ENCODE measurements around the gene ENDOD1.
A peak's percentile ranks its signal among the peaks of the same experiment; 100 is the strongest.
"Not testable (repeated sequence)": the region's sequence is repeated elsewhere in the genome, so short reads cannot be mapped to it uniquely, and the experiment has no call there.

The ENDOD1 gene

DNA sequence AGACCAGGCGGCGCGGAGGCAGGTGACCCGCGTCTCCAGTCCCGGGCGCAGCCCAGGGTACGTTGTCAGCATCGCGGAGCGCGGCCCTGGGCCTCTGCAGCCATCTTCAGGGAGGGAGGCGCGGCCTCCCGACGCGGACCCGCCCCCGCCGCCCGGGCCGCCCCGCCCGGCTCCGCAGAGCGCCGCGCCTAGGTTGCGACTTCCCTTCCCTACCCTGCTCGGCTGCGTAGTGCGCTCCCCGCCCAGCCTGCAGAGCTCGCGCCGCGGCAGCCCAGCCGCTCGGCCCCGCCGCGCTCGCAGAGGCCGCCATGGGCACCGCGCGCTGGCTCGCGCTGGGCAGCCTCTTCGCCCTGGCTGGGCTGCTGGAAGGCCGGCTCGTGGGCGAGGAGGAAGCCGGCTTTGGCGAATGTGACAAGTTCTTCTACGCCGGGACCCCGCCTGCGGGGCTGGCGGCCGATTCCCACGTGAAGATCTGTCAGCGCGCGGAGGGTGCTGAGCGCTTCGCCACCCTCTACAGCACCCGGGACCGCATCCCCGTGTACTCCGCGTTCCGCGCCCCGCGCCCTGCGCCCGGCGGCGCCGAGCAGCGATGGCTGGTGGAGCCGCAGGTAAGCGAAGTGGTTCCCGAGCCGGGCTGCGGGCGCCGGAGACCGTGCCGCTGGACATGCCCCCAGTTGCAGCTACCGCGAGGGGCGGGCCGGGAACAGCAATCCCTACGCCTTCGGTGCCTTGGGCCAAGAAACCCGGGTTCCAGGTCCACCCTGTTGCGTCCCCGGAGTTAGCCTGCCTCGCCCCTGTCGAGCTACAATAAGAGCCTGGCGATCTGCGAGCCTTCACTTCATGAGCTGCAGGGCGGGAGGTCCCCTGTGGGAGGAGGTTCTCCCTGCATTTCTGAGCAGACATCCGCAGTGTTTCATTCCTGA lies at the start of gene ENDOD1:
Gene ENDOD1 (plus strand): TSS at position 227 of the 923 bp plus-strand sequence. CDS start 82 bp downstream, at position 309.
- peak; percentile 88 for DNase-seq

DNA sequence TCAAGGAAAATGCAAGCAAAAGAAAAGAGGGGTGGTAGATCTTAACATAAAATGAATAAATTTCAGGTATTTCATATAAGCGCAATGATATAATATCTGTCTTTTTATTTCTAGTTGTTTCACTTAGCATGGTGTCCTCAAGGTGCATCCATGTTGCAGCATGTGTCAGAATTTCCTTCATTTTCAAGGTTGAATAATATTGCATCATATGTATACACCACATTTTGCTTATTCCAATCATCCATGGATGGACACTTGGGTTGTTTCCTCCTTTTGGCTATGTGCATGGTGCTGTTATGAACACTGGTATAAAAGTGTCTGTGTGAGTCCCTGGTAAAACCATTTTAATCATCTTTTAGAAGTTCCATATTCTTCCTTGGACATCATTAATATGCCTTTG lies 47.4 kb upstream of the ENDOD1 start:
- DNase-seq = no peak

DNA sequence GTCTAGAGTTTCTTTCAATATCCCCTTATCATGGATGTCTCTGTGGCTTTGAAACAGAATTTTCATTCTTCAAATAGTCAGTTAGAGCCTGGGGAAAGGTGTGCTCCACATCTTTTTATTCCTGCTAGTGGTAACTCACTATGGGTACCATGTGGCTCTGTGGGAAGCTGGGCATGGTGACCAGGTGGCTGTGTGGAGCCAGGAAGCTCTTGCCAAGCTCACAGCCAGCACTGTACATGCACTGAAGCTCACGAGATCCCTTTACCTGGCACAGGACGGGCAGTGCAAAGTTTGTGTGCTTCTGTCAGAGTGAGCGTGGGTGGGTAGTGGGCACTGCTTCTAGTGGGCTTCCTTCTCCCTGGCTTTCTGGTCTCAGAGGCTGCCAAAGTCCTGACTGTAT lies 46.7 kb upstream of the ENDOD1 start:
- DNase-seq = no peak

GRCh38 chr11:95044010-95044409 lies 45.6 kb upstream of the ENDOD1 start:
- DNase-seq = no peak

GRCh38 chr11:95045812-95046211 lies 43.8 kb upstream of the ENDOD1 start:
- no peak for DNase-seq

DNA sequence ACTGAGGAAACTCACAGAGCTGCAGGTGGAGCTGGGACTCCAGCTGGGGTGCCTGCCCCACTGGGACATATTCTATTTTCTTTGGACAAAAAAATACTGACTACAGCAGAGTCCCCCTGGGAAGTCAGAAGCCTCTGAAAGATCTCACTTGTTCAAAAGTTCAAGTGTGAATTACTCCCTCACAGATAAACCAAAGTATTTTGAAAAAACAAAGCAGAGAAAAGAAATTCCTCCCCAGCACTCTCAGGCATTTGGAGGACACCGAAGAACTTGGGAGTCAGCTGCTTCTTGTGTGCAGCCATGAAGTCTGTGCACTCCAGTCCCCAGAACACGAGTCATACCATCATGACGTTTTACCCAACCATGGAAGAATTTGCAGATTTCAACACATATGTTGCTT lies 40.5 kb upstream of the ENDOD1 start, which contains the start of gene KDM4F:
Gene KDM4F (plus strand): TSS at position 301 of the 400 bp plus-strand sequence.
- not testable (repeated sequence) for DNase-seq

GRCh38 chr11:95050595-95051202 lies 38.9 kb upstream of the ENDOD1 start:
- DNase-seq = no peak

- no peak for DNase-seq
Observed at GRCh38 chr11:95054356-95054755, 35.3 kb upstream of the ENDOD1 start.

DNA sequence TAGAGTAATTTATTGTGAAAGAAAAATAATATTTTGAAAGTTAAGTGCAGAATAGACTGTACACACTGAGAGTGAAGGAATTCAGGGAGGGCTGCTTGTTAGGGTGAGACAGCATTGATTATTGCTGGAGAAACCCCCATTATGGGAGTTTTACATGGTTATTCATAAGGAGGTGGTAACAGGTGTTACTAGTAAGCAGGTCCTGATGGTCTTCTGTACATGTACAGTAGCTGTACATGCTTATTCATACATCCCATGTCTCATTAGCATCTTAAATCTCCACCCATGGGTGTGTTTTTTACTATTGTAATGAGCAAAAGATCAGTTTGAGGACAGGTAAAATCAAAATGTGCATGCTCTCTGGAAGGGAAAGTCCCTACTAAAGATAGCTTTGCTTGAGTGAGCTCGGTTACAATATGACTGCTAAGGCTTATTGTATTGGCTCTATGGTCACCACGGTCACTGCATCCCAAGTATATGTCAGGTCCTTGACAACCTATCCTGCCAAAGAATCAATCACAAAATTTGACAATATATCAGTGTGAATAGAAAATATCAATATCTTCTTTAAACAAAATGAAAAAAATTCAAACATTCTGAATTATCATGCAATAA lies 34.3 kb upstream of the ENDOD1 start:
- DNase-seq = no peak

DNA sequence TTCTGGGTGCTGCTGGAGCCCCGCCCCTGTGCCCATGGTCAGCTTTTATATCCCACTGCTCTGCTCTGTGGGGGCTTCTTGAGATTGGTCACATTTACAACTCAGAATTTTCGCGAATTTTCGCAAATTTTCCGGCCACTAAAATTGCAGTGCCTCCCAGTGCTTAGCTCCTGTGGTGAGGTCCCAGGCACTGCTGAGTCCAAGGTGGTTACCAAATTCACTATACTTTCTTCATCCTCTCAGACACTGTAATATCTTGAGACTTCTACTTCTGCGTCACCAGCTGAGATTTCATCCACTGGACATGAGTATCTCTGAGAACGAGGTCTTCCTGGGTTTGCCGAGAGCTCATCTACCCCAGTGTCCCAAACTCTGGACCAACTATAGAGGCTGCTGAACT lies 31.7 kb upstream of the ENDOD1 start:
- DNase-seq = no peak

DNA sequence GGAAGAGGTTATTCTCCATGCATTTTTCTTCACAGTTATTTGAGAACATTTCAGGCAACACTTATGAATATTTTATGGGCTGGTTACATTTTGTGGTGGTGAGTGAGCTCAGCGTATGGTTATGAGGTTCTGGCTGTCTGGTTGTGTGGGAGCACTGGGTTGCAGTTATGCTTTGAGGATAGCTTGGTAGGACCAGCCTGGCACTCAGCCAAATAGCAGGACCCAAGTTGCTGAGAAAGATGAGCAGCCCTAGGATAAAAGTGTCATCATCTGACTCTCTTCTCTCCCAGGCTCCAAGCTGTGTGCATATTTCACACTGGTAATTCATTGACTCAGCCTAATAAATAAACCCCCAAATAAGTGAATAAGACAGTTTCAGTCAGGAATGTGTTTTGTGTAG lies 31.0 kb upstream of the ENDOD1 start:
- DNase-seq = no peak

DNA sequence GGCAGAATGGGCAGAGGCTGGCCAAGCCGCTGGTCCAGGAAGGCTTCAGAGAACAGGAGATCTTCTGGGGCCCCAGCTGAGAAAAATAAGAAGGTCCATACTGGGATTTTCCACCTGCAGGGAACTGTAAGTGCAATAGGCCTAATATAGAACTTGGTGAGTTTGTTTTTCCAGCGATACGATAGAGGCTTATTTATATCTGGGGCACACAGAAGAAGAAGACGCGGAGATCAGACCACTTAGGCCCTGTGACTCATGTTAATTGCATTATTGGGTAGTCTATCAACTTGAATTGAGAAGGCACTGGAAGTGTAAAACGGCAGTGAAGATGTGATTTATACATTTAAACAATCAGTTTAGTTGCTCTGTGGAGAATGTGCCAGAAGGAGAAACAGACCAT lies 30.6 kb upstream of the ENDOD1 start:
- no peak for DNase-seq

GRCh38 chr11:95065336-95065735 lies 24.3 kb upstream of the ENDOD1 start:
- DNase-seq = no peak

- no peak for DNase-seq
Observed at GRCh38 chr11:95066716-95067038, 23.0 kb upstream of the ENDOD1 start, which contains the start of gene SRSF8. SRSF8 (plus strand) TSS chr11:95066919; CDS start chr11:95067227, 308 bp downstream.

DNA sequence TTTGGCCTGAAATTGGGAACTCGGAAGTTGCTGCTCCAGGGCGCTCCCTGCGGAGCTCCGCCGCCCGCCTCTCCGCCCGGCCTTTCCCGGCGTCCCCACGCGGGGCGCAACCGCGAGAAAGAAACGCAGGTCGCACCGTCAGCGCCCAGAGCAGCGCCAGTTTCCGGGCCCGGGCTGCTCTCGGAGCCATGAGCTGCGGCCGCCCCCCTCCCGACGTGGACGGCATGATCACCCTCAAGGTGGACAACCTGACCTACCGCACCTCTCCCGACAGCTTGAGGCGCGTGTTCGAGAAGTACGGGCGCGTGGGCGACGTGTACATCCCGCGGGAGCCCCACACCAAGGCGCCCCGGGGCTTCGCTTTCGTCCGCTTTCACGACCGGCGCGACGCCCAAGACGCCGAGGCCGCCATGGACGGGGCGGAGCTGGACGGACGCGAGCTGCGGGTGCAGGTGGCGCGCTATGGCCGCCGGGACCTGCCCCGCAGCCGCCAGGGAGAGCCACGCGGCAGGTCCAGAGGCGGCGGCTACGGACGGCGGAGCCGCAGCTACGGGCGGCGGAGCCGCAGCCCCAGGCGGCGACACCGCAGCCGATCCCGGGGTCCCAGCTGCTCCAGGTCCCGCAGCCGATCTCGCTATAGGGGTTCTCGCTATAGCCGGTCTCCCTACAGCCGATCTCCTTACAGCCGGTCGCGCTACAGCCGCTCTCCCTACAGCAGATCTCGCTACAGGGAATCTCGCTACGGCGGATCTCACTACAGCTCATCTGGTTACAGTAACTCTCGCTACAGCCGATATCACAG lies 22.4 kb upstream of the ENDOD1 start:
- DNase-seq = peak; percentile 79

DNA sequence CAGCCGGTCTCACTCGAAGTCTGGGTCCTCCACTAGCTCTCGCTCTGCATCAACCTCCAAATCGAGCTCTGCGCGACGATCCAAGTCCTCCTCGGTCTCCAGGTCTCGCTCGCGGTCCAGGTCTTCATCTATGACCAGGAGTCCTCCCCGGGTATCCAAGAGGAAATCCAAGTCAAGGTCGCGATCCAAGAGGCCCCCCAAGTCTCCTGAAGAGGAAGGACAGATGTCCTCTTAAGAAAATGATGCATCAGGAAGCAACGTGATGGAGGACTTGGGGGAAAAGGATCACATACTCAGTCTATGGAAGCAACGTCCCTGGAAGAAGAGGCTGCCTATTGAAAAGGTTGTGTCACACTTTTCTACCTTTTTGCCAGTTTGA lies 21.8 kb upstream of the ENDOD1 start:
- DNase-seq = no peak

DNA sequence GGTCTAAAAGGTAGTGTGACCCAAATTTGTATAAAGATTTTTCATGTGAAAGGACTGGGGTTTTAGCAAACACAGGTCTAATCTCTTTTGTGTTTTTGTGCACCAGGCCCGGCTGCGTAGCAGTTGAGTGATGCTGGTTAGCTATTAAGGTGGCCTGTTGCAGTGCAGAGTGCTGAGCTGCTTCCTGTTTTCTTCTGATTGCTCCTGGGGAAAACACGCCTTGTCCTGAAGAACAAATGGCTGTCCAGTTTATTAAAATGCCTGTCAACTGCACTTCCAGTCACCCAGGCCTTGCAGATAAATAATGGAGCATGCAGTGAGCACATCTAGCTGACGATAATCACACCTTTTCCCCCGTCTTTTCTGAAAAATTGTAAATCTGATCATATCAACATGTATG lies 21.1 kb upstream of the ENDOD1 start:
- DNase-seq = peak; percentile 74

- no peak for DNase-seq
Observed at GRCh38 chr11:95070471-95070870, 19.2 kb upstream of the ENDOD1 start.

- no peak for DNase-seq
Observed at GRCh38 chr11:95072948-95073347, 16.7 kb upstream of the ENDOD1 start.

GRCh38 chr11:95074792-95075563 lies 14.7 kb upstream of the ENDOD1 start:
- no peak for DNase-seq

DNA sequence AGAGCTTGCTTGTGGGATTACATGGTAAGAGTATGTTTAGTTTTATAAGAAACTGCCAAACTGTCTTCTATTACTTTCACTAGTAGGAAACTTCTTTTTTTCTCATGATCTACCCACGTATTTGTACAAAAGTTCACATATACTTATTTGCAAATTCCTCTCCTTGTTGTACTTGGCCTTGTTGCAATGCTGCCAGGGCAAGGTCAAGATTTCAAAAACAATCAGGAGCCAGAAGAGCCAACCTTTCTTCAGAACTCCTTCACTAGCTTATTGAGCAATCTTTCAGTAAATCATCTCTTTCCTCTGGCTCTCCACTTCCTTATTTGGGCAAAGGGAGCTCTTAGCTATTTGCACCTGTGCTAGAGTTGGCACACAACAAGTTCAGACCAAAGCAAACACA lies 13.2 kb upstream of the ENDOD1 start:
- DNase-seq = no peak

GRCh38 chr11:95076981-95077380 lies 12.7 kb upstream of the ENDOD1 start:
- DNase-seq = no peak
